Measurements from ENCODE around the gene SLC49A3. TPM values are rescaled to one million over a fixed set of nuclear protein-coding genes. Genes with fewer than 3 reads are reported as not detected.

The SLC49A3 gene
- total and polyA plus RNA-seq, 2 of the 13 experiments (the other 11 are each of a cell fraction or from before 2014, with no cell fraction given), result 0.07 to 0.17 TPM

DNA sequence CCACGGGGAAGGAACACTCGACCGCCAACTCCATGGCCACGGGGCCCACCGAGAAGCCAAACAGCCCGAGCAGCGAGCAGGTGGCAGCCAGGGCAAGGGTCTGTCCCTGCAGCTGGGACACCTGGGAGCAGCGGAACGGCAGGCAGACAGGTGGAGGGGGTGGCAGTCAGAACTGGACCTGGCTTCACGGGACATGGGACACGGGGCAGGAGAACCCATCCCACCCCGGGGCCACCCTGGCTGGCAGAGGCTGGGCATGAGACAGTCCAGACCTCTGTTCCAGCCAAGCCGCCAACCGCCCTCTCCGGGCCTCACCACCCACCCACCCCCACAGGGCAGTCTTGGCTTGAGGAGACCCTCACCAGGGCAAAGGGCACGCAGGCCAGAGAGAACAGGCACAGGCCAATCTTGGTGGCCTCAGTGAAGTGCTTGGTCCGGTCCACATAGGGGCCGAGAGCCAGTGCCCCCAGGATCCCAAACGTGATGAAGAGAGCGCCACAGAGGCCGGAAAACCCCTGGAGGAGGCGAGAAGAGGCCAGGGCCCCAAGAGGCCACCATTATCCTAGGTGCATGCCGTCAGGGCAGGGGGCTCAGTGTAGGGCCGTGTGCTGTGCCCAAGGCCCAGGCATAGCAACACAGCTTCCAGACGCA, 5.6 kb downstream of the SLC49A3 start (continued):
- TF ChIP-seq RFXAP (CRISPR knock-in tag; IDR thresholded peaks at IDR 0.05; ENCODE audit: borderline replicate concordance) (no peak), ZNF484 (CRISPR knock-in tag; IDR thresholded peaks at IDR 0.05; ENCODE audit: borderline replicate concordance, low read depth) (no peak), GZF1 (CRISPR knock-in tag; IDR thresholded peaks at IDR 0.05) (no peak), ZZZ3 (CRISPR knock-in tag; IDR thresholded peaks at IDR 0.05; ENCODE audit: borderline replicate concordance) (no peak), ZFP90 (CRISPR knock-in tag; IDR thresholded peaks at IDR 0.05; ENCODE audit: borderline replicate concordance) (peak; percentile 68; the same call in 1 of the 2 replicates), THYN1 (CRISPR knock-in tag; IDR thresholded peaks at IDR 0.05; ENCODE audit: borderline replicate concordance, low read depth) (no peak), POLR2A (IDR thresholded peaks at IDR 0.05; ENCODE audit: insufficient read depth in 1 of 2, low read depth in 2 of 2, low read length in 2 of 2) (0 out of 4 replicates have a peak, but pooled peaks of 1 of the 2 experiments have one; percentile 7), HOXA3 (CRISPR knock-in tag; IDR thresholded peaks at IDR 0.05) (0 out of 2 replicates have a peak, but pooled peaks have one; percentile 9), ZBTB7A (CRISPR knock-in tag; IDR thresholded peaks at IDR 0.05) (0 out of 2 replicates have a peak, but pooled peaks have one; percentile 43), SIX4 (CRISPR knock-in tag; IDR thresholded peaks at IDR 0.05) (no peak), TARDBP (CRISPR knock-in tag; IDR thresholded peaks at IDR 0.05) (no peak), ZMYM3 (CRISPR knock-in tag; IDR thresholded peaks at IDR 0.05) (no peak), ZSCAN22 (CRISPR knock-in tag; IDR thresholded peaks at IDR 0.05) (no peak), FOXJ3 (CRISPR knock-in tag; IDR thresholded peaks at IDR 0.05; ENCODE audit: borderline replicate concordance) (no peak), ZSCAN25 (CRISPR knock-in tag; IDR thresholded peaks at IDR 0.05) (peak; percentile 36; the same call in 1 of the 2 replicates)
- TF ChIP-seq, protein P1, sequence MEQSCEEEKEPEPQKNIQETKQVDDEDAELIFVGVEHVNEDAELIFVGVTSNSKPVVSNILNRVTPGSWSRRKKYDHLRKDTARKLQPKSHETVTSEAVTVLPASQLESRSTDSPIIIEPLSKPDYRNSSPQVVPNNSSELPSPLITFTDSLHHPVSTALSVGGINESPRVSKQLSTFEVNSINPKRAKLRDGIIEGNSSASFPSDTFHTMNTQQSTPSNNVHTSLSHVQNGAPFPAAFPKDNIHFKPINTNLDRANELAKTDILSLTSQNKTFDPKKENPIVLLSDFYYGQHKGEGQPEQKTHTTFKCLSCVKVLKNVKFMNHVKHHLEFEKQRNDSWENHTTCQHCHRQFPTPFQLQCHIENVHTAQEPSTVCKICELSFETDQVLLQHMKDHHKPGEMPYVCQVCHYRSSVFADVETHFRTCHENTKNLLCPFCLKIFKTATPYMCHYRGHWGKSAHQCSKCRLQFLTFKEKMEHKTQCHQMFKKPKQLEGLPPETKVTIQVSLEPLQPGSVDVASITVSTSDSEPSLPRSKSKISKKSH (CRISPR knock-in tag; IDR thresholded peaks at IDR 0.05; ENCODE audit: borderline replicate concordance), result no peak
- TF ChIP-seq, protein P2, sequence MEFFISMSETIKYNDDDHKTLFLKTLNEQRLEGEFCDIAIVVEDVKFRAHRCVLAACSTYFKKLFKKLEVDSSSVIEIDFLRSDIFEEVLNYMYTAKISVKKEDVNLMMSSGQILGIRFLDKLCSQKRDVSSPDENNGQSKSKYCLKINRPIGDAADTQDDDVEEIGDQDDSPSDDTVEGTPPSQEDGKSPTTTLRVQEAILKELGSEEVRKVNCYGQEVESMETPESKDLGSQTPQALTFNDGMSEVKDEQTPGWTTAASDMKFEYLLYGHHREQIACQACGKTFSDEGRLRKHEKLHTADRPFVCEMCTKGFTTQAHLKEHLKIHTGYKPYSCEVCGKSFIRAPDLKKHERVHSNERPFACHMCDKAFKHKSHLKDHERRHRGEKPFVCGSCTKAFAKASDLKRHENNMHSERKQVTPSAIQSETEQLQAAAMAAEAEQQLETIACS (CRISPR knock-in tag; IDR thresholded peaks at IDR 0.05), result no peak
- TF ChIP-seq, protein P3, sequence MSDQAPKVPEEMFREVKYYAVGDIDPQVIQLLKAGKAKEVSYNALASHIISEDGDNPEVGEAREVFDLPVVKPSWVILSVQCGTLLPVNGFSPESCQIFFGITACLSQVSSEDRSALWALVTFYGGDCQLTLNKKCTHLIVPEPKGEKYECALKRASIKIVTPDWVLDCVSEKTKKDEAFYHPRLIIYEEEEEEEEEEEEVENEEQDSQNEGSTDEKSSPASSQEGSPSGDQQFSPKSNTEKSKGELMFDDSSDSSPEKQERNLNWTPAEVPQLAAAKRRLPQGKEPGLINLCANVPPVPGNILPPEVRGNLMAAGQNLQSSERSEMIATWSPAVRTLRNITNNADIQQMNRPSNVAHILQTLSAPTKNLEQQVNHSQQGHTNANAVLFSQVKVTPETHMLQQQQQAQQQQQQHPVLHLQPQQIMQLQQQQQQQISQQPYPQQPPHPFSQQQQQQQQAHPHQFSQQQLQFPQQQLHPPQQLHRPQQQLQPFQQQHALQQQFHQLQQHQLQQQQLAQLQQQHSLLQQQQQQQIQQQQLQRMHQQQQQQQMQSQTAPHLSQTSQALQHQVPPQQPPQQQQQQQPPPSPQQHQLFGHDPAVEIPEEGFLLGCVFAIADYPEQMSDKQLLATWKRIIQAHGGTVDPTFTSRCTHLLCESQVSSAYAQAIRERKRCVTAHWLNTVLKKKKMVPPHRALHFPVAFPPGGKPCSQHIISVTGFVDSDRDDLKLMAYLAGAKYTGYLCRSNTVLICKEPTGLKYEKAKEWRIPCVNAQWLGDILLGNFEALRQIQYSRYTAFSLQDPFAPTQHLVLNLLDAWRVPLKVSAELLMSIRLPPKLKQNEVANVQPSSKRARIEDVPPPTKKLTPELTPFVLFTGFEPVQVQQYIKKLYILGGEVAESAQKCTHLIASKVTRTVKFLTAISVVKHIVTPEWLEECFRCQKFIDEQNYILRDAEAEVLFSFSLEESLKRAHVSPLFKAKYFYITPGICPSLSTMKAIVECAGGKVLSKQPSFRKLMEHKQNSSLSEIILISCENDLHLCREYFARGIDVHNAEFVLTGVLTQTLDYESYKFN (CRISPR knock-in tag; conservative IDR thresholded peaks at IDR 0.05), result no peak
- TF ChIP-seq, protein P4, sequence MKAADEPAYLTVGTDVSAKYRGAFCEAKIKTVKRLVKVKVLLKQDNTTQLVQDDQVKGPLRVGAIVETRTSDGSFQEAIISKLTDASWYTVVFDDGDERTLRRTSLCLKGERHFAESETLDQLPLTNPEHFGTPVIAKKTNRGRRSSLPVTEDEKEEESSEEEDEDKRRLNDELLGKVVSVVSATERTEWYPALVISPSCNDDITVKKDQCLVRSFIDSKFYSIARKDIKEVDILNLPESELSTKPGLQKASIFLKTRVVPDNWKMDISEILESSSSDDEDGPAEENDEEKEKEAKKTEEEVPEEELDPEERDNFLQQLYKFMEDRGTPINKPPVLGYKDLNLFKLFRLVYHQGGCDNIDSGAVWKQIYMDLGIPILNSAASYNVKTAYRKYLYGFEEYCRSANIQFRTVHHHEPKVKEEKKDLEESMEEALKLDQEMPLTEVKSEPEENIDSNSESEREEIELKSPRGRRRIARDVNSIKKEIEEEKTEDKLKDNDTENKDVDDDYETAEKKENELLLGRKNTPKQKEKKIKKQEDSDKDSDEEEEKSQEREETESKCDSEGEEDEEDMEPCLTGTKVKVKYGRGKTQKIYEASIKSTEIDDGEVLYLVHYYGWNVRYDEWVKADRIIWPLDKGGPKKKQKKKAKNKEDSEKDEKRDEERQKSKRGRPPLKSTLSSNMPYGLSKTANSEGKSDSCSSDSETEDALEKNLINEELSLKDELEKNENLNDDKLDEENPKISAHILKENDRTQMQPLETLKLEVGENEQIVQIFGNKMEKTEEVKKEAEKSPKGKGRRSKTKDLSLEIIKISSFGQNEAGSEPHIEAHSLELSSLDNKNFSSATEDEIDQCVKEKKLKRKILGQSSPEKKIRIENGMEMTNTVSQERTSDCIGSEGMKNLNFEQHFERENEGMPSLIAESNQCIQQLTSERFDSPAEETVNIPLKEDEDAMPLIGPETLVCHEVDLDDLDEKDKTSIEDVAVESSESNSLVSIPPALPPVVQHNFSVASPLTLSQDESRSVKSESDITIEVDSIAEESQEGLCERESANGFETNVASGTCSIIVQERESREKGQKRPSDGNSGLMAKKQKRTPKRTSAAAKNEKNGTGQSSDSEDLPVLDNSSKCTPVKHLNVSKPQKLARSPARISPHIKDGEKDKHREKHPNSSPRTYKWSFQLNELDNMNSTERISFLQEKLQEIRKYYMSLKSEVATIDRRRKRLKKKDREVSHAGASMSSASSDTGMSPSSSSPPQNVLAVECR (CRISPR knock-in tag; IDR thresholded peaks at IDR 0.05; ENCODE audit: borderline replicate concordance), result 0 out of 2 replicates have a peak, but pooled peaks have one; percentile 44
